HG03575 (cell line): Measurements from ENCODE around the gene CYP24A1.

Experiments
- ATAC-seq: cut with Tn5 transposase; IDR thresholded peaks from one replicate; pipeline ENCODE4 v1.9.1; 2021; ENCODE audit not compliant: unreplicated experiment, insufficient number of reproducible peaks, low FRiP score; ENCODE audit errors: extremely low read depth

CYP24A1 gene

GRCh38 chr20:54105653-54106052, 68.1 kb downstream of the CYP24A1 start:
- ATAC-seq = no peak

- no peak for ATAC-seq
Observed at GRCh38 chr20:54104781-54105180, 69.0 kb downstream of the CYP24A1 start.

GRCh38 chr20:54103762-54104600, 69.8 kb downstream of the CYP24A1 start:
- no peak for ATAC-seq
